WERI-Rb-1 (cell line): ENCODE measurements around the gene CCNYL1.

ENCODE experiments used
- DNase-seq: peaks from one replicate; pipeline ENCODE4 v3.0.0-alpha.2; 2020
- H3K27ac ChIP-seq: fragments of 250-450 bp; sonication (Bioruptor Pico); 2 replicates; pipeline ENCODE4 v1.5.1; 2020; ENCODE audit warnings: mild to moderate bottlenecking, moderate library complexity
- H3K27me3 ChIP-seq: fragments of 250-450 bp; sonication (Bioruptor Pico); 2 replicates; pipeline ENCODE4 v1.5.1; 2021; ENCODE audit warnings: mild to moderate bottlenecking, low read depth, moderate library complexity; ENCODE audit not compliant: insufficient read depth, severe bottlenecking
- H3K36me3 ChIP-seq: fragments of 250-450 bp; sonication (Bioruptor Pico); 2 replicates; pipeline ENCODE4 v1.5.1; 2020; ENCODE audit warnings: mild to moderate bottlenecking, moderate library complexity
- H3K4me3 ChIP-seq: 2 replicates; pipeline ENCODE4 v1.5.1; 2011; ENCODE audit warnings: low read depth, mild to moderate bottlenecking, control low read depth, low read length
- H3K9me3 ChIP-seq: fragments of 250-450 bp; sonication (Bioruptor Pico); 2 replicates; pipeline ENCODE4 v1.5.1; 2021; ENCODE audit warnings: mild to moderate bottlenecking, moderate library complexity; ENCODE audit not compliant: severe bottlenecking
- TF ChIP-seq, protein P1 (sequence below): IDR thresholded peaks from 2 replicates; pipeline ENCODE4 v1.5.1; 2011; ENCODE audit warnings: low read depth, mild to moderate bottlenecking, control low read depth, inconsistent platforms, low read length

The CCNYL1 gene

GRCh38 chr2:207725873-207726578, 14.6 kb downstream of the CCNYL1 start:
- no peak for DNase-seq
- H3K9me3 ChIP-seq, result no peaks in the 10 kb centered on the region
- no peak overlapping the region for H3K27ac ChIP-seq
- H3K4me3 ChIP-seq, result no peak overlapping the region
- no peaks in the 10 kb centered on the region for H3K36me3 ChIP-seq
- TF ChIP-seq, protein P1, sequence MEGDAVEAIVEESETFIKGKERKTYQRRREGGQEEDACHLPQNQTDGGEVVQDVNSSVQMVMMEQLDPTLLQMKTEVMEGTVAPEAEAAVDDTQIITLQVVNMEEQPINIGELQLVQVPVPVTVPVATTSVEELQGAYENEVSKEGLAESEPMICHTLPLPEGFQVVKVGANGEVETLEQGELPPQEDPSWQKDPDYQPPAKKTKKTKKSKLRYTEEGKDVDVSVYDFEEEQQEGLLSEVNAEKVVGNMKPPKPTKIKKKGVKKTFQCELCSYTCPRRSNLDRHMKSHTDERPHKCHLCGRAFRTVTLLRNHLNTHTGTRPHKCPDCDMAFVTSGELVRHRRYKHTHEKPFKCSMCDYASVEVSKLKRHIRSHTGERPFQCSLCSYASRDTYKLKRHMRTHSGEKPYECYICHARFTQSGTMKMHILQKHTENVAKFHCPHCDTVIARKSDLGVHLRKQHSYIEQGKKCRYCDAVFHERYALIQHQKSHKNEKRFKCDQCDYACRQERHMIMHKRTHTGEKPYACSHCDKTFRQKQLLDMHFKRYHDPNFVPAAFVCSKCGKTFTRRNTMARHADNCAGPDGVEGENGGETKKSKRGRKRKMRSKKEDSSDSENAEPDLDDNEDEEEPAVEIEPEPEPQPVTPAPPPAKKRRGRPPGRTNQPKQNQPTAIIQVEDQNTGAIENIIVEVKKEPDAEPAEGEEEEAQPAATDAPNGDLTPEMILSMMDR, result no peak
- H3K27me3 ChIP-seq, result no peaks in the 10 kb centered on the region

GRCh38 chr2:207727261-207727660, 15.8 kb downstream of the CCNYL1 start:
- Histone ChIP-seq H3K4me3 (no peak overlapping the region), H3K27me3 (no peaks in the 10 kb centered on the region), H3K36me3 (no peaks in the 10 kb centered on the region), H3K9me3 (no peaks in the 10 kb centered on the region), H3K27ac (no peak overlapping the region)
- TF ChIP-seq, protein P1, result no peak
- DNase-seq, result no peak

DNA sequence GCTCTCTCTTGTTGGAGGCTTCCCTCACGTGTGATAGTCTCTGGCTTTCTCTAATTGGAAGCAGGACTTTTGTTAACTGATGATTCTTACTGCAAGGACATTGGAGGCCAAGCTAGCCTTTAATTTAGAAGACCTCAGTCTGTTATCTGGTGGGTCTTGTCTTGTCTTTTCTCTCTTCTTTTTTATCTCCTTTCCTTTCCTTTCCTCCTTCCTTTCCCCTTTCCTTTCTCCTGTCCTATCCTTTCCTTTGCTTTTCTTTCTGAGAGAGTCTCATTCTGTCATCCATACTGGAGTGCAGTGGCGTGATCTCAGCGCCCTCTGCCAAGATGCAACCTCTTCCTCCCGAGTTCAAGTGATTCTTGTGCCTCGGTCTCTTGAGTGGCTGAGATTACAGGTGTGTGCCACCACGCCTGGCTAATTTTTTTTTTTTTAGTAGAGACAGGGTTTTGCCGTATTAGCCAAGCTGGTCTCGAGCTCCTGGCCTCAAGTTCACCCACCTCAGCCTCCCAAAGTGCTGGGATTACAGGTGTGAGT, 18.1 kb downstream of the CCNYL1 start:
- no peaks in the 10 kb centered on the region for H3K36me3 ChIP-seq
- DNase-seq, result no peak
- H3K27ac ChIP-seq, result no peak overlapping the region
- no peaks in the 10 kb centered on the region for H3K9me3 ChIP-seq
- H3K27me3 ChIP-seq, result no peaks in the 10 kb centered on the region
- TF ChIP-seq, protein P1, result no peak
- no peak overlapping the region for H3K4me3 ChIP-seq

- DNase-seq, result no peak
- H3K4me3 ChIP-seq, result no peak overlapping the region
- H3K36me3 ChIP-seq, result no peaks in the 10 kb centered on the region
- H3K9me3 ChIP-seq, result no peaks in the 10 kb centered on the region
- H3K27ac ChIP-seq, result no peak overlapping the region
- no peaks in the 10 kb centered on the region for H3K27me3 ChIP-seq
- TF ChIP-seq, protein P1, result no peak
These were observed 19.7 kb downstream of the CCNYL1 start for GRCh38 chr2:207731138-207731537.

- no peaks in the 10 kb centered on the region for H3K36me3 ChIP-seq
- H3K4me3 ChIP-seq, result no peak overlapping the region
- no peaks in the 10 kb centered on the region for H3K9me3 ChIP-seq
- DNase-seq, result no peak
- H3K27me3 ChIP-seq, result no peaks in the 10 kb centered on the region
- TF ChIP-seq, protein P1, result no peak
- no peak overlapping the region for H3K27ac ChIP-seq
These were observed 22.3 kb downstream of the CCNYL1 start for GRCh38 chr2:207733597-207734240.

DNA sequence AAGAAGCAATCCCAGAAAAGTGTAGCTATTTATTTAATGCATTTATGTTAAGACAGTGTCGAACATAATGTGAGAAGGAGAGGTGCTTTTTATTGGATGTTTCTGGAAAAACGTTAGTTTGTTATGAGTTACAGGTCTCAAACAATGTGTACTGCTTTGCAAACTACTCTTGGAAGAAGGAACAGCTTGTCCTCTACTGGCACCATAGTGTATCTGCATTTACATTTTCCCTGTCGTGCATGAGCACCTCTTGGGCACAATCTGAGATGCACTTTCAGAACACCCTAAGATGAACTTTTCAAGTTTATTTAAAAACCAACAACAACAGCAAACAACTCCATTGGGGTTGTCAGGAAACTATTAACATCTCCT, 22.8 kb downstream of the CCNYL1 start:
- no peak for DNase-seq
- Histone ChIP-seq H3K9me3 (no peaks in the 10 kb centered on the region), H3K4me3 (no peak overlapping the region), H3K36me3 (no peaks in the 10 kb centered on the region), H3K27ac (no peak overlapping the region), H3K27me3 (no peaks in the 10 kb centered on the region)
- TF ChIP-seq, protein P1, result peak; percentile 68
